ENCODE measurements around the gene IL32.
"Not testable (repeated sequence)": the region's sequence is repeated elsewhere in the genome, so short reads cannot be mapped to it uniquely, and the experiment has no call there.

GRCh38 chr16:3072576-3073263 is 7.3 kb downstream of the IL32 start:
- not testable (repeated sequence) for TF ChIP-seq POLR2A, CTCF (IDR thresholded peaks at IDR 0.05)
